H9 (cell line): ENCODE results near the gene TNFRSF17. TPM values are rescaled to one million over a fixed set of nuclear protein-coding genes. Genes with fewer than 3 reads are reported as not detected.

Experiments used
- DNase-seq: peaks from one replicate; pipeline ENCODE4 v3.0.0-alpha.2; 2017
- H2AFZ ChIP-seq: one replicate; pipeline ENCODE4 v1.6.1; 2013; ENCODE audit warnings: mild to moderate bottlenecking, low read length, control low read depth, moderate library complexity
- H2AK5ac ChIP-seq: 2 replicates; pipeline ENCODE4 v1.6.1; 2013; ENCODE audit warnings: low read length, control low read depth, mixed read lengths; ENCODE audit not compliant: insufficient read length
- H2BK120ac ChIP-seq: one replicate; pipeline ENCODE4 v1.6.1; 2013; ENCODE audit warnings: low read depth, mild to moderate bottlenecking, low read length, control low read depth, inconsistent platforms; ENCODE audit not compliant: poor library complexity, severe bottlenecking
- H2BK12ac ChIP-seq: 2 replicates; pipeline ENCODE4 v1.6.1; 2013; ENCODE audit warnings: low read length, control low read depth, mixed read lengths, low read depth; ENCODE audit not compliant: insufficient read length
- H2BK15ac ChIP-seq: 2 replicates; pipeline ENCODE4 v1.6.1; 2013; ENCODE audit warnings: low read depth, low read length, control low read depth
- H2BK20ac ChIP-seq: one replicate; pipeline ENCODE4 v1.6.1; 2013; ENCODE audit warnings: low read depth, mild to moderate bottlenecking, low read length, control low read depth, inconsistent platforms; ENCODE audit not compliant: poor library complexity, severe bottlenecking
- H2BK5ac ChIP-seq: 2 replicates; pipeline ENCODE4 v1.6.1; 2013; ENCODE audit warnings: low read length, control low read depth, mixed read lengths; ENCODE audit not compliant: insufficient read length
- H3K14ac ChIP-seq: 2 replicates; pipeline ENCODE4 v1.6.1; 2013; ENCODE audit warnings: low read length, control low read depth; ENCODE audit not compliant: insufficient read depth
- H3K18ac ChIP-seq: 2 replicates; pipeline ENCODE4 v1.6.1; 2013; ENCODE audit warnings: low read depth, mild to moderate bottlenecking, mixed read lengths, low read length, control low read depth; ENCODE audit not compliant: insufficient read length
- H3K23ac ChIP-seq: 2 replicates; pipeline ENCODE4 v1.6.1; 2013; ENCODE audit warnings: low read length, control low read depth, mixed read lengths, low read depth; ENCODE audit not compliant: insufficient read length
- H3K23me2 ChIP-seq: 2 replicates; pipeline ENCODE4 v1.6.1; 2013; ENCODE audit warnings: low read depth, mild to moderate bottlenecking, mixed read lengths, low read length, control low read depth; ENCODE audit not compliant: insufficient read length, poor library complexity, severe bottlenecking
- H3K27ac ChIP-seq: 2 replicates; pipeline ENCODE4 v1.5.1; 2013; ENCODE audit warnings: low read length, control low read depth, mixed read lengths, low read depth; ENCODE audit not compliant: insufficient read length
- H3K27me3 ChIP-seq: 2 replicates; pipeline ENCODE4 v1.6.1; 2013; ENCODE audit warnings: low read length, control low read depth, inconsistent platforms; ENCODE audit not compliant: insufficient read depth
- H3K4ac ChIP-seq: 2 replicates; pipeline ENCODE4 v1.6.1; 2013; ENCODE audit warnings: low read depth, mild to moderate bottlenecking, control low read depth, inconsistent platforms, low read length, moderate library complexity
- H3K4me1 ChIP-seq: 2 replicates; pipeline ENCODE4 v1.6.1; 2013; ENCODE audit warnings: low read length, control low read depth, inconsistent platforms; ENCODE audit not compliant: insufficient read depth
- H3K4me2 ChIP-seq: 2 replicates; pipeline ENCODE4 v1.6.1; 2013; ENCODE audit warnings: low read length, control low read depth, mixed read lengths; ENCODE audit not compliant: insufficient read length, insufficient read depth
- H3K56ac ChIP-seq: 2 replicates; pipeline ENCODE4 v1.6.1; 2013; ENCODE audit warnings: low read depth, mild to moderate bottlenecking, mixed read lengths, low read length, control low read depth; ENCODE audit not compliant: insufficient read length
- H3K79me1 ChIP-seq: 2 replicates; pipeline ENCODE4 v1.6.1; 2013; ENCODE audit warnings: low read depth, mild to moderate bottlenecking, moderate library complexity, low read length, control low read depth, inconsistent platforms; ENCODE audit not compliant: insufficient read depth, poor library complexity, severe bottlenecking
- H3K79me2 ChIP-seq: 2 replicates; pipeline ENCODE4 v1.6.1; 2013; ENCODE audit warnings: low read length, control low read depth, inconsistent platforms; ENCODE audit not compliant: insufficient read depth
- H3K9ac ChIP-seq: 2 replicates; pipeline ENCODE4 v1.6.1; 2013; ENCODE audit warnings: low read length, control low read depth, mixed read lengths; ENCODE audit not compliant: insufficient read length; ENCODE audit errors: extremely low read depth
- H3K9me3 ChIP-seq: one replicate; pipeline ENCODE4 v1.6.1; 2013; ENCODE audit warnings: low read depth, low read length, inconsistent platforms; ENCODE audit not compliant: control insufficient read depth
- H3T11ph ChIP-seq: one replicate; pipeline ENCODE4 v1.6.1; 2013; ENCODE audit warnings: mild to moderate bottlenecking, low read length, control low read depth, inconsistent platforms
- H4K20me1 ChIP-seq: one replicate; pipeline ENCODE4 v1.6.1; 2013; ENCODE audit not compliant: control insufficient read depth, insufficient read length, insufficient read depth
- H4K5ac ChIP-seq: 2 replicates; pipeline ENCODE4 v1.6.1; 2013; ENCODE audit warnings: low read depth, mild to moderate bottlenecking, mixed read lengths, low read length, control low read depth; ENCODE audit not compliant: insufficient read length
- H4K8ac ChIP-seq: replicated peaks from 2 replicates; pipeline ENCODE4 v1.6.1; 2013; ENCODE audit warnings: low read length, control low read depth, mixed read lengths, low read depth; ENCODE audit not compliant: insufficient read length
- H4K91ac ChIP-seq: 2 replicates; pipeline ENCODE4 v1.6.1; 2013; ENCODE audit warnings: low read depth, mild to moderate bottlenecking, moderate library complexity, mixed read lengths, low read length, control low read depth; ENCODE audit not compliant: insufficient read length
- H3K27ac Mint-ChIP-seq, 3 experiments: 2 replicates in 2 of 3; 3 replicates in 1 of 3; pipeline ENCODE4 v1.8.0; 2020 to 2021; ENCODE audit warnings: mixed read lengths in 3 of 3, mild to moderate bottlenecking in 1 of 3, moderate library complexity in 1 of 3
- H3K27me3 Mint-ChIP-seq: 2 replicates; pipeline ENCODE4 v1.8.0; 2021; ENCODE audit warnings: low read depth, mild to moderate bottlenecking, moderate library complexity, mixed read lengths
- H3K36me3 Mint-ChIP-seq, 3 experiments: 2 replicates in 2 of 3; 3 replicates in 1 of 3; pipeline ENCODE4 v1.8.0; 2020 to 2021; ENCODE audit warnings: low read depth in 3 of 3, mixed read lengths in 3 of 3; ENCODE audit not compliant: insufficient read depth in 1 of 3
- H3K4me1 Mint-ChIP-seq, 2 experiments: 2 replicates each; pipeline ENCODE4 v1.8.0; 2020; ENCODE audit warnings: mixed read lengths in 2 of 2
- H3K4me3 Mint-ChIP-seq, 2 experiments: 2 replicates in 1 of 2; 3 replicates in 1 of 2; pipeline ENCODE4 v1.8.0; 2020 to 2021; ENCODE audit warnings: mild to moderate bottlenecking in 2 of 2, mixed read lengths in 2 of 2, moderate library complexity in 1 of 2
- H3K9me3 Mint-ChIP-seq, 2 experiments: 2 replicates in 1 of 2; 3 replicates in 1 of 2; pipeline ENCODE4 v1.8.0; 2020; ENCODE audit warnings: mild to moderate bottlenecking in 2 of 2, mixed read lengths in 2 of 2, moderate library complexity in 1 of 2
- CTCF ChIP-seq: fragments of 200-600 bp; sonication (generic); conservative IDR thresholded peaks from 3 replicates; pipeline ENCODE4 v1.8.0; 2021; ENCODE audit warnings: antibody characterized with exemption, mild to moderate bottlenecking
- WGBS: extraction: QIAGEN DNeasy Blood & Tissue Kit; methylation state at CpG from one replicate; pipeline ENCODE4 v1.1.7; 2013; ENCODE audit warnings: missing lambda C conversion rate, low lambda C conversion rate, mixed read lengths; ENCODE audit not compliant: insufficient read length; ENCODE audit errors: extremely low coverage; 5-methylcytosine and 5-hydroxymethylcytosine counted together
- total RNA-seq: library from RNA; stranded (reverse); gene quantifications from 2 replicates; pipeline ENCODE4 v1.2.1, GENCODE V29; 2021

The TNFRSF17 gene
- total RNA-seq, 1 experiment from 2014 or later, result not detected

GRCh38 chr16:11946433-11946832 lies 18.6 kb upstream of the TNFRSF17 start:
- H3K4me1 ChIP-seq, result no peaks in the 10 kb centered on the region
- Mint-ChIP-seq H3K4me3 (no peak overlapping the region), H3K36me3 (no peaks in the 10 kb centered on the region), H3K27me3 (no peaks in the 10 kb centered on the region), H3K27ac (no peak overlapping the region), H3K4me1 (peaks cover 13 to 14% of the 10 kb centered on the region in 2 experiments), H3K9me3 (no peaks in the 10 kb centered on the region)
- DNase-seq, result no peak
- H4K91ac ChIP-seq, result no peak overlapping the region
- WGBS, result no CpG with 5 or more reads among the region's 3 CpGs
- H3K4ac ChIP-seq, result no peak overlapping the region
- no peak overlapping the region for H3K23ac ChIP-seq
- no peak overlapping the region for H4K5ac ChIP-seq
- no peak overlapping the region for H3K18ac ChIP-seq
- H2BK5ac ChIP-seq, result no peak overlapping the region
- no peaks in the 10 kb centered on the region for H3K9me3 ChIP-seq
- H4K8ac ChIP-seq, result no peak overlapping the region
- no peaks in the 10 kb centered on the region for H3K79me2 ChIP-seq
- H2AK5ac ChIP-seq, result no peak overlapping the region
- H3K4me2 ChIP-seq, result no peak overlapping the region
- H3K23me2 ChIP-seq, result no peaks in the 10 kb centered on the region
- no peak overlapping the region for H2BK12ac ChIP-seq
- H2BK120ac ChIP-seq, result no peak overlapping the region
- H3K56ac ChIP-seq, result no peak overlapping the region
- no peak overlapping the region for H3K14ac ChIP-seq
- TF ChIP-seq CTCF, result no peak
- no peak overlapping the region for H2BK20ac ChIP-seq
- H3K27ac ChIP-seq, result no peak overlapping the region
- H4K20me1 ChIP-seq, result no peaks in the 10 kb centered on the region
- H3T11ph ChIP-seq, result no peak overlapping the region
- H3K9ac ChIP-seq, result no peak overlapping the region
- H3K27me3 ChIP-seq, result no peaks in the 10 kb centered on the region
- no peak overlapping the region for H2AFZ ChIP-seq
- no peak overlapping the region for H2BK15ac ChIP-seq
- H3K79me1 ChIP-seq, result no peaks in the 10 kb centered on the region
